GM18519 (cell line): ENCODE measurements around the gene TRIP12.
"Not testable (repeated sequence)": the region's sequence is repeated elsewhere in the genome, so short reads cannot be mapped to it uniquely, and the experiment has no call there.

ENCODE experiments used
- ATAC-seq: cut with Tn5 transposase; IDR thresholded peaks from one replicate; pipeline ENCODE4 v1.9.1; 2021; ENCODE audit warnings: mild to moderate bottlenecking, moderate library complexity; ENCODE audit not compliant: unreplicated experiment, low FRiP score

TRIP12 gene

DNA sequence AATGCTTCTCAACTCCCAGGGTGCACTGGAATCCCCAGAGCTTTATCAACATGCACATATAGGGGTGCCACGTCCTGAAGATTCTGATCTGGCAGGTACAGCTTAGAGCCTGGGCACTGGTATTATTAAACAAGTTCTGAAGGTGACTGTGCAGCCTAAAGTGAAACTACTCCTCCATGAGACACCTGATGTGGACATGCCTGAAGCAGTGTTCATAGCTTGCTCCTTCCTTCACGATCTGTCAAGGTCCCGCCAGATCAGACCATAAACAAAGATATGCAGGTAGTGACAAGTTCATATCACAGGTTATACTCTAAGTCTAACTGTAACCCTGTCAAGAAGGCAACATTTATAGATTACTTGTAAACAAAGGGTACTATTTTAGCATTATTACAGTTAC is 142.2 kb downstream of the TRIP12 start:
- ATAC-seq, result no peak

DNA sequence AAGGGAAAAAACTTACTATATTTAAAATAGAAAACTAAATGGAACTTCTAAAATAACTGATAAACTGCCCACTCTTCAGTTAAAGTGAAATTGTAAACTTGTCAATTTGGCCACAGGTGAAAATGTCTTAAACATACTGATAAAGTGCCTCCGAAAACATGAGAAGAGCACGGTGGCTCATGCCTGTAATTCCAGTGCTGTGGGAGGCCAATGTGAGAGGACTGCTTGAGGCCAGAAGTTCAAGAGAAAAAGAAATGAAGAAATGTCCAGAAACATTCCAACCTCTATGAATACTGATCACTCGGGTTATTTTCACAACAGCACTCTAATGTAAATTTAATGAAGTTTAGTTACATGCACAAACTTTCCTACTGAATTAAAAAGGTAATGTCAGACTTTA is 144.1 kb downstream of the TRIP12 start:
- no peak for ATAC-seq

DNA sequence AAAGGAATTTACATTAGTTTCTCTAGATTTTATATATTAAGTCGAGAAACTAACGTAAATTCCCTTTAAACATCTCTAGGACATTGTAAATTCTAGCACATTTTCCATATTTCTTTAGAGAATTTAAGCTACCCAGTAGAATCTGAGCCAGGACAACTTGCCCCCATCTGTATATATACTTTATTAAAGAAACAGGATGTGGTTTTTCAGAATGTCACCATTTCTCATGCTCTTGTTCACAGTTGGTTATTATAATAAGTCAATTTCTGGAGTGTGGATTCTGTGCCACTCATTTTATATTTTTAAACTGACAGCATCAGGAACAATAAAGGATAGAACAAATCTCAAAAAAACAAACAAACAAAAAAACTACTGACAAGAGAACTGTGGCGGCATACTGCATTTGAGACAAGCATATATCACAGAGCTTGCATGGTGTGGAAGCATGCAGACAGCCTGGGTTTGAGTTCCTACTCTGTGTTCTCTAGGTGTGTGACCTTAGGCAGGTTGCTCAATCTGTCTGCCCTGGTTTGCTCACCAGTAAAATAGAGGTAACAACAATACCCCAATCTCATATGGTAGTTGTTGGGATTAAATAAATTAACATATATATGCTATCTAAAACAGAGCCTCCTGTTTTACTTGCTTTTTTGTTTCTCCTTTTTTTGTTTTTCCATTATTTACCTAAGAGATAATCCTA is 146.0 kb downstream of the TRIP12 start:
- no peak for ATAC-seq

DNA sequence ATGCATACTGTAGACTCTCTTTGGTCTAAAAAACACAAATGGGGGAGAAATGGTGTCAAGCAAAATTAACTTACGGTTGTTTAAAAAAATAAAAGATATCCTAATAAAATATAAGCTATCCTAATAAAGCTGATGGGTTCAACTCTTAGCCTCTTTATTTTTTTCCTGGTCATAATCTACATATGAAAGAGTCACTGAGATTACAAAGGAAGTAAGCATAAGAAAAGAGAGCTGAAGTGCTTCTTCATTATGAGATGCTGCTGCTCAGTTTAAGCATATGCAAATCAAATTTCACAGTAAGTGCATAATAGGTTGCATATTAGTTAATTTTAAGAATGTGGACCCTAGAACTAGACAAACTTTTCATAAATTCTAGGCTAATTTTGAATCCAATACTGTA is 147.6 kb downstream of the TRIP12 start:
- ATAC-seq, result no peak

DNA sequence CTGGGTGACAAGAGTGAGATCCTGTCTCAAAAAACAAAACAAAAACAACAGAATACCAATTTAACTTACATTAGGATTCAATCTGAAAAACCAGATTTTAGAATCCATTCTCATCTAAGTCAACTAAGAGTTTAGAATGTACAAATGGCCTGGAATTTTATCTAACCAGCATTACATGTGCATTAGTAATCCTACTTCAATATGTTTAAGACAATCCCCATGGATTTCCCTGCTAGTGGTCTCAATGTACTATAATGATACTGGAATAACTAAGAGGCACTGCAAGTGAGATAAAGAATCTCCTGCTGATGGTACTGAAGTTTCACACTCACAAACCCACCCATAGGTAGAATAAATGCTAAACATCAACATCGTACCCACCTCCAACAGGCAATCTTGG is 153.6 kb downstream of the TRIP12 start:
- ATAC-seq, result no peak

DNA sequence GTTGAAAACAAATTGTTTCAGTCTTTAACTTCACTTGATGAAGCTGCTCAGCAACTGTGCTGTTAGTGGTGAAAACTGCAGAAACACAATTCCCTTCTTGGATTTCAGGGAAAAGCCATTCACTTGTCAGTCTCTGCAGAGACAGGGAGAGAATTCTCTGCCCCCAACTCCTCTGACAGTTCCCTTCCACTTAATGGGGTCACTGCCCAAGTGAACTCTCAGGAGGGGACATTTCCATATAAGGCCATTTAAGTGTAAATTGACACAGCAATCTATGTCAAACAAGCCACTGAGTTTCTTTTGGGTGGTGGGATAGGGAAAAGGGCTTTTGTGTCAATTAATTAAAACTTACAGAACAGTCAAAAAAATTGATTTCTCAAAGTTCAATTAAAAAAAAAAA is 156.1 kb downstream of the TRIP12 start:
- ATAC-seq, result no peak

DNA sequence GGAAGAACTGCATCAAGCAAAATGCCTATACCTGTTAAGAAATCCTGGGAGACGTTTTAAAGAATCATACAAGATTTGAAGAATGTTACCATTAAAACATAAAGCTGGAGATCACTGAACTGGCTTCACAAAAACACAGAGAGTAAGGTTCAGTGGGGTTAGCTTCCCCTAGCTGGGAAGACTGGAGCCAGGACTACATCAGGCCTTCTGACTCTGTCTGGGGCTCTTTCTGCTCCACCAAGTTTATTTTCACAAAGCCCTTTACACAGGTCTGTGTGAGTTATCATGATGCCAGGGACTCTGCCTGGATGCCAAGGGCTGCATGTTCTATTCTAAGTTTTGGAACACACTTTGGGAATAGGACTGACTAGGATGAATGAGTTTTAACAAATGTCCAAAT is 160.1 kb downstream of the TRIP12 start:
- no peak for ATAC-seq

DNA sequence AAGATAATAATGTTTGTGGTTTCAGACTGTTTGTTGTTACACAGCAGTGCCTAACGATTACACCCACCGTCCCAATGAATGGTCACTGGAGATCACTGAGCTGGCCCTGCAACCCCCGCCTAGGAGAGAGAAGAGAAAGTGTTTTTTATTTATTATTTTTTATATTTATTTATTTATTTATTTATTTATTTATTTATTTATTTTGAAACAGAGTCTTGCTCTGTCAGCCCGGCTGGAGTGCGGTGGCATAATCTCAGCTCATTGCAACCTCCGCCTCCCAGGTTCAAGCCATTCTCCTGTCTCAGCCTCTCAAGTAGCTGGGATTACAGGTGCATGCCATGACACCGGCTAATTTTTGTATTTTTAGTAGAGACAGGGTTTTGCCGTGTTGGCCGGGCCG is 164.3 kb downstream of the TRIP12 start:
- ATAC-seq, result not testable (repeated sequence)

DNA sequence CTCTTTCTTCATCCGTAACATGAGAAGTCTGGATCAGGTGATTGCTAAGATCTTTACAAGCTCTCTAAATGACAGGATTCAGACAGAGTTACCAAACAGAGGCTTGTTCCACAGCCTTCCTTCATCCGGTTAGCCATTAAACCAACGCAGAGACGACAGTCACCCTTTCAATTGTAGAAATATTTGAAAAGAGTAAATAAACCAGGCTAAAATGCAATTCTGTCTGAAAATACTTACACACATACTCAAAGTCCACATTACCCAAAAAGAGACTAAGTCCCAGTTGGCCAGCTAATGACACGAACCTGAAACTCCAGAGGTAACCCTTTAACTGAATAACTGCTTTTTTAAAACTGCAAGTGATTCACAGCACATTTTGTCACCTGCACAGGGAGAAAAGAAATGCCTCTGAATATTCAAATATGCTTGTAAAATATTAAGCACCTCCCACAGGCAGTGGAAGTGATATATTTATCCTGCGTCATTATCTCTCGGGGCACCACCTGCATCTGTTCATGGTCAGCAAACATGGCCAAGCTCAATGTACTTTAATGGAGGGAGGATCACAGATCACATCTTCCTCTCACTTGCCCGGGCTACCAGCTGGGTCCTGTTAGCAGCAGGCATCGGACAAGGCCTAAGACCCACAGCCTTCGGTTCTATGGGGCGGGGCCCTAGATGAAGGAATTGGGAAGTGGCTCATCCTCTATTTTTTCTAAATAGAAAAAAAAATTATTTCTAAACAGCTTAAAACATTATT is 168.7 kb downstream of the TRIP12 start:
- ATAC-seq, result no peak

DNA sequence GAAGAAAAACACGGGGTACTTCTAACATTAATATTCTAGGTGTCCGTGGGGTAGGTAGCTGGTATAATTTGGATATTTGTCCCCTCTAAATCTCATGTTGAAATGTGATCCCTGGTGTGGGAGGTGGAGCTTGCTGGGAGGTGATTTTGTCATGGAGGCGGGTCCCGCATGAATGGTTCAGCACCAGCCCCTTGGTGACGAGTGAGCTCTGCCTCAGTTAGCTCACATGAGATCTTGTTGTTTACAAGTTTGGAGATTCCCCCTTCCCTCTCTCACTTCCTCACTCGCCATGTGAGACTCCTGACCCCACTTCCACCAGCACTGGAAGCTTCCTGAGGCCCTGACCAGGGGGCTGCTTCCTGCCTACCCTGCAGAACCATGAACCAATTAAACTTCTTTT is 172.0 kb downstream of the TRIP12 start:
- ATAC-seq, result no peak

DNA sequence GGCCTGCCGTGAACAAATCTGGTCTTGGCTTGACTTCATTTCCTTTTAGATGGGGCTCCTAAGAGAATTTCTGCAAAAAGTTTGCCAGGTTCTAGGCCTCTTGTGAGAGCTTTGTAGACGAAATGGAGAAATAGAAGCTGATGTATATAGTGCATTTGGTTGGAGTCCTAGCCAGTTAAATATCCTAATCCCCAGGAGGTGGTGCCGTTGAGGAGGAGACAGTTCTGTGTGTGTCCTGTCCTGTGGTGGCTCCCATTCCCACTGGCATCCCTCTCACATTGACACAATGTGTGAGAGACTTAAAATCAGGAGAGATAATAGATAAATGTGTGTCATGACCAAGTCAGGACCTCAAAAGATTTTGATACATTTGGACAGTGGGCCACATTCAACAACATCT is 172.9 kb downstream of the TRIP12 start:
- ATAC-seq, result no peak

DNA sequence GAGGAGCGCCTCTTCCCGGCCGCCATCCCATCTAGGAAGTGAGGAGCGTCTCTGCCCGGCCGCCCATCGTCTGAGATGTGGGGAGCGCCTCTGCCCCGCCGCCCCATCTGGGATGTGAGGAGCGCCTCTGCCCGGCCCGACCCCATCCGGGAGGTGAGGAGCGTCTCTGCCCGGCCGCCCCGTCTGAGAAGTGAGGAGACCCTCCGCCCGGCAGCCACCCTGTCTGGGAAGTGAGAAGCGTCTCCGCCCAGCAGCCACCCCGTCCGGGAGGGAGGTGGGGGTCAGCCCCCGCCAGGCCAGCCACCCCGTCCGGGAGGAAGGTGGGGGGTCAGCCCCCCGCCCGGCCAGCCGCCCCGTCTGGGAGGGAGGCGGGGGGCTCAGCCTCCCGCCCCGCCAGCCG is 179.1 kb downstream of the TRIP12 start:
- not testable (repeated sequence) for ATAC-seq

DNA sequence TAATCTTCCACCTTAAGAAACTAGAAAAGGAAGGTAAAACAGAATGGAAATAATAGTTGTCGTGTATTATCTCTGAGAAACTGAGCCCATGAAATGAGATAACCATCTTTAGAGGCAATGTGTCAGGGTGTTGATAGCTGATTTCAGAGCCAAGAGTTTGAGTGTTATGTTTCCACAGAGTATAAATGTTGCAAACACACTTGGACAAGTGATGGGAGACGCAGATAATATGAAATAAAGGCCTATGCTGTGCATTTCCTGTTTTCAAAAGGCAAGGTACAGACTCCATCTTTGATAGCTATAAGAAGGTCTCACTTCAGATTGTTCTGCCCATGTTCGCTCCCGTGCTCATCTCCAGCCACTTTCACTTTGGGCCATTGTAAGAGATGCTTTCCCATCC is 181.5 kb downstream of the TRIP12 start:
- no peak for ATAC-seq

DNA sequence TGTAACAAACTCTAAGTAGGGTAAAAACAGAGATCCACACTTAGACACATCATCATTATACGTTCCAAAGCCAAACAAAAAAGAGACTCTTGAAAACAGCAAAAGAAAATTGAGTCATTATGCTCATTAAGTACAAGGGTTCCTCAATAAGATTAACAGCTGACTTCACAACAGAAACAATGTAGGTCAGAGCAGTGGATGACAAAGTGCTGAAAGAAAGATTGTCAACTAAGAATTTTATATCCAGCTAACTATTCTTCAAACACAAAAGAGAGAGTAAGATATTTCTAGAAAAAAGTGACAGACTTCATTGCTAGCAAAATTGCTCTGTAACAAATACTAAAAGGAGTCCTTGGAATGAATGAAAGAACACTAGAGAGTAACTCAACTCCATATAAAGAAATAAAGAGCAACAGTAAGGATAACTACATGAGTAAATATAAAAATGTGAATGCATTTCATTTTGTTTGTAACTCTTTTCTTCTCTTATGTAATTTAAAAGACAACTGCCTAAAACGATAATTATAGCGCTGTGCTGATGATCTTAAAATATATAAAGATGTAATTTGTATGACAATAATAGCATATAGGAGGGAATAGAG is 183.7 kb downstream of the TRIP12 start:
- no peak for ATAC-seq

DNA sequence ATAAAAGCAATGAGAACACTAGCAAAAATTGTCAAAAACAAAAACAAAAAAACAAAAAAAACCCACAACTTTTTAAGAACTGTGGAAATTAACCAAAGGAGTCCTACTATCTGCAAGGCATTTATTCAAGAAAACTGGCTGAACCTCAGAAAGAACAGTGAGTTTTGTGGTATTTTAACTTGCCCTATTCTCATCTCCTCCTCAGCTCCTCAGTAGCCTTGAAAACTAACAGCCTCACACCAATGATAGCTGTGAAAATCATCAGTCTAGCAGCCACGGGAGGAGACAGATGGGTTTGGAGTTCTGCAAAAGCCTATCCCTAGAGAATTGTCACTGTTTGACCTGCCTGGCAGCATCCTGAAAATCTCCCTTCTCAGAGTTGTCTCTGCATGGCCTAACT is 187.4 kb downstream of the TRIP12 start:
- no peak for ATAC-seq

DNA sequence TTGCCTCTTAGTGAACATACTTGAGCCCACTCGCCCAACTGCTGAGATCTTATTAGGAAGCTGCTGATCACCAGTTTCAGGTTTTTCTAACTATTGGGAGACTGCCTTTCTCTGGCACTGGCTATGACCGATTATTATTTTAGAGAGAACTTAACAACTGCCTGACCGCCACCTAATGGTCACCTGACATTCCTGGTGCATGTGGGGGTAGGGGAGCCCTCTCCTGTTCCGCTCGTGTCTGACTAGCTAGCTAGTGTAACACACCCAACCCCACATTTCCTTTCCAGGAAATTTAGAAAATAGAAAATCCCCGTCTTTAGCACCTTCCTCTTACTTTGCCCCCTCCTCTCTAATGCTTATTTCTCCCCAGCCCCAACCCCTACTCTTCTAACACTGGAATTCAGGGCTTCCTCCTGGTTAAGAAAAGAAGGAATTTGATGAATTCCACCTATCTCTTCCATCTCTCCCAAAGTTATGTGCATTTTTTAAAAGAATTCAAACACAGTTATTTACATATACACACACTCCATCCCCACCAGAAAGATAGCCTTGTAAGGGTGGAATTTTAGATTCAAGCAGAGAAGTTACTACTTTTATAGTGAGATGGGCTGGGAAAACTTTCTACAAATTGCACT is 188.1 kb downstream of the TRIP12 start:
- no peak for ATAC-seq

DNA sequence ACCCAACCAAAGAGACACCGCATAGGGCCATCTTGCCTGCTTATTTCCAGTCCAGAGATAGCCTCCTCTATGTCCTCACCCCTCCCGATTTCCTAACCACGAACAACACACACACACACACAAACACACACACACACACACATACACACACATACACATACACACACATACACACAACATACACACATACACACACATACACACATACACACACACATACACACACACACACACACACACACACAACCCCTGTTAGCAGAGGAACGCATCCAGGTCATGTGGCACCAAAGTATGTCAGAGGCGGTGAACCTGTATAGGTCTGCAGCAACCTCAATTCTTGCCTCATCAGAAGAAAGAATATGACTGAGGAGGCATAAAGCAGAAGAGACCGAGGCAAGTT is 188.9 kb downstream of the TRIP12 start:
- ATAC-seq, result no peak

DNA sequence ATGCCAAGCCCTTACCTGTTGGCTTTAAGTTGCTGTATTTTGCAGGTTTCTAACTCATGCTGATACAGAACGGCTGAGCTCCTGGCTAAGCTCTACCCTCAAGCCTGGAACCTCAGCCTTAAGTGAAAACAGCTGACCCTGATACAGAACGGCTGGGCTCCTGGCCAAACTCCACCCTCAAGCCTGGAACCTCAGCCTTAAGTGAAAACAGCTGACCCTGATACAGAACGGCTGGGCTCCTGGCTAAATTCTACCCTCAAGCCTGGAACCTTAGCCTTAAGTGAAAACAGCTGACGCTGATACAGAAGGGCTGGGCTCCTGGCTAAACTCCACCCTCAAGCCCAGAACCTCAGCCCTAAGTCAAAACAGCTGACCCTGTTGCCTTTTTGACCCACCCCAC is 189.9 kb downstream of the TRIP12 start:
- ATAC-seq, result no peak

DNA sequence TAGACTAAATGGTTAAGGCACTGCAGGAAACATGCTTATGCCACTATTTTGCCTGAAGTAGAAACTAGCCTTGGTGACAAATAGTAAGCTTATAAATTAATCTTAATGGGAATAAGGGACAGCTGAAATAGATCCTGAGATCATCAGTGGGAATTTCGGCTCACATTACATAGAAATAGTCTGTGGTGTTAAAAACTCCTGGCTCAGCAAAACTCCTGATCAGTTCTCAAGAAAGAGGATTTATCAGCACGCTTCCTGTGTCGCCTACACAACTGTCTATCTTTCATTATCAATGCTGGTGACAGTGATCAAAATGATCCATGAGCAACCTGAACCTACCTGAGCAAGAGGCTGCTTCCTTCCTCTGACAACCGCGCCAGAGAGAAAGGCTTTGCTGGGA is 190.4 kb downstream of the TRIP12 start:
- ATAC-seq, result no peak

DNA sequence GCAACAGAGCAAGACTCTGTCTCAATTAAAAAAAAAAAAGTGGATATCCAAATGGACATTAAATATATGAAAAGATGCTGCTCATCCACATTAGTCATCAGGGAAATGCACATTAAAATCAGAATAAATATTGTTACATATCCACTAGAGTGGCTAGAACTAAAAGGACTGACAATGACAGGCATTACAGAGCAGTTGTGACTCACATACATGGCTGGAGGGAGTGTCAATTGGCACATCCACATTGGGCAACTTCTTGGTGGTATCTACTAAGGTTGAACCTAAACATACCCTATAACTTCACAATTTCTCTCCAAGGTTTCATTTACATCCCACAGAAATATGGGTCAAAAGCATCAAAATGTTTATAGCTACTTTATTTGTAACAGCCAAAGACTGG is 193.4 kb downstream of the TRIP12 start:
- ATAC-seq, result no peak

DNA sequence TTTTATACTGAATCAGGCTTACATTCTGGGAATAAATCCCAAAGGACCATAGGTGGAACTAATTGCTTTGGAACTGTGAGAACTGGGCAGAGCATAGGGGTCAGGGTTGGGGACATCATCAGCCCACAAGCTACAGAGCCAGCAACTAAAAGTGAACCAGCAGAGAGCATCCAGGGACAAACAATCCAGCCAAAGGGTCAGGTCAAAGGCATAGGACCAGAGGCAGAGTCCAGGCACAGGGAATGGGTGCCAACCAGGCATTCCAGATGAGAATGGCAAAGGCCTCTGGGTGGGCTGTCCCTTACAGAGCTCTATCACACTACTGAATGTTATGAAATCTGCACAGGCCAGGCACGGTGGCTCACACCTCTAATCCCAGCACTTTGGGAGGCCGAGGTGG is 195.2 kb downstream of the TRIP12 start:
- no peak for ATAC-seq
